HepG2 (cell line): ENCODE results near the gene BTBD19. TPM values are rescaled to one million over a fixed set of nuclear protein-coding genes. Genes with fewer than 3 reads are reported as not detected.

Experiments
- ATAC-seq: fragments of 200-7000 bp; cut with Tn5 transposase; 3 replicates; pipeline ENCODE4 v1.9.1; 2020; ENCODE audit warnings: mild to moderate bottlenecking, moderate library complexity
- BruUV-seq: library from RNA; stranded (reverse); fragments of 400-500 nt; replicated peaks from 2 replicates; lab custom pipeline; 2021; lab: Mats Ljungman, UMichigan
- CTCF ChIA-PET: fragments of 300-600 bp; formaldehyde crosslinking; extraction: SDS; loops from one replicate; lab custom pipeline; 2021; ENCODE audit warnings: low total read pairs, inconsistent platforms, low intra/inter-chr PET ratio; lab: Yijun Ruan, JAX
- POLR2A ChIA-PET: fragments of 350-600 bp; sonication (Branson Sonifier 250); formaldehyde crosslinking; loops from one replicate; lab custom pipeline; 2020; ENCODE audit warnings: antibody characterized with exemption, inconsistent platforms; lab: Yijun Ruan, JAX
- DNase-seq: peaks from one replicate; pipeline ENCODE4 v3.0.0-alpha.2; 2015; ENCODE audit warnings: low spot score
- FAIRE-seq: peaks from 3 replicates; lab custom pipeline; 2011; peaks lifted over from hg19 to GRCh38; lab: Jason Lieb, UNC
- H2AFZ ChIP-seq: one replicate; pipeline ENCODE4 v1.6.1; 2011; ENCODE audit warnings: low read length, inconsistent platforms
- H3K27ac ChIP-seq: fragments of 300-600 bp; 3 replicates; pipeline ENCODE4 v1.8.0; 2011; ENCODE audit warnings: mixed run types, mild to moderate bottlenecking, mixed read lengths, low read length, inconsistent platforms; ENCODE audit not compliant: insufficient read depth; ENCODE audit errors: extremely low read length
- H3K27me3 ChIP-seq, 2 experiments: fragments of 200-600 bp in 1 of 2; 2 replicates in 1 of 2; 3 replicates in 1 of 2; pipeline versions ENCODE4 v1.6.0 to v1.8.0; 2011; ENCODE audit warnings: low read length in 2 of 2, mild to moderate bottlenecking in 2 of 2, moderate library complexity in 2 of 2, inconsistent platforms in 1 of 2; ENCODE audit not compliant: insufficient read depth in 2 of 2, control insufficient read depth in 1 of 2
- H3K36me3 ChIP-seq, 2 experiments: fragments of 200-600 bp in 1 of 2; replicated peaks in 1 of 2; 2 replicates in 1 of 2; 3 replicates in 1 of 2; pipeline versions ENCODE4 v1.5.1 to v1.8.0; 2011; ENCODE audit warnings: low read length in 2 of 2, inconsistent platforms in 1 of 2; ENCODE audit not compliant: insufficient read depth in 2 of 2, control insufficient read depth in 1 of 2
- H3K4me1 ChIP-seq: 2 replicates; pipeline ENCODE4 v1.5.1; 2012; ENCODE audit warnings: low read length, inconsistent platforms; ENCODE audit not compliant: insufficient read depth
- H3K4me2 ChIP-seq: 2 replicates; pipeline ENCODE4 v1.6.0; 2011; ENCODE audit warnings: low read depth, low read length, inconsistent platforms
- H3K4me3 ChIP-seq, 3 experiments: fragments of 200-600 bp in 1 of 3; sonication (generic), shearing (Covaris generic) in 1 of 3; replicated peaks in 1 of 3; 2 replicates each; pipeline ENCODE4 v1.5.1; 2011 to 2016; ENCODE audit warnings: low read length in 3 of 3, inconsistent platforms in 2 of 3, low read depth in 2 of 3, mild to moderate bottlenecking in 2 of 3, control low read depth in 1 of 3, mixed read lengths in 1 of 3; ENCODE audit not compliant: insufficient read depth in 1 of 3
- H3K79me2 ChIP-seq: one replicate; pipeline ENCODE4 v1.6.1; 2011; ENCODE audit warnings: low read length, inconsistent platforms; ENCODE audit not compliant: insufficient read depth
- H3K9ac ChIP-seq: 2 replicates; pipeline ENCODE4 v1.6.0; 2011; ENCODE audit warnings: mild to moderate bottlenecking, low read depth, low read length, inconsistent platforms; ENCODE audit not compliant: insufficient read depth
- H3K9me3 ChIP-seq: 2 replicates; pipeline ENCODE4 v1.5.1; 2012; ENCODE audit warnings: mild to moderate bottlenecking, low read length
- H4K20me1 ChIP-seq: 2 replicates; pipeline ENCODE4 v1.6.0; 2011; ENCODE audit warnings: inconsistent platforms, mild to moderate bottlenecking, low read length, moderate library complexity; ENCODE audit not compliant: insufficient read depth
- ATF7 ChIP-seq, 2 experiments: fragments of 450-650 bp in 1 of 2; sonication (generic) in 1 of 2; formaldehyde crosslinking in 1 of 2; IDR thresholded peaks; 2 replicates each; pipeline versions ENCODE4 v1.4.0 to v1.6.1; 2016 to 2020; ENCODE audit warnings: antibody characterized with exemption in 1 of 2, mild to moderate bottlenecking in 1 of 2, missing genetic modification reagents in 1 of 2
- CEBPB ChIP-seq: IDR thresholded peaks from 2 replicates; pipeline ENCODE4 v1.6.1; 2011; ENCODE audit warnings: low read depth, low read length, improper control_type of control experiment, borderline replicate concordance
- ZNF460 ChIP-seq: sonication (generic); formaldehyde crosslinking; IDR thresholded peaks from 2 replicates; pipeline ENCODE4 v1.5.1; 2020; ENCODE audit warnings: missing genetic modification reagents, mild to moderate bottlenecking, borderline replicate concordance
- WGBS: methylation state at CpG from one replicate; pipeline ENCODE4 v1.1.6; 2017; ENCODE audit warnings: low lambda C conversion rate; 5-methylcytosine and 5-hydroxymethylcytosine counted together
- in situ Hi-C: cut with HindIII; loops from 2 replicates; pipeline ENCODE4 v1.10.0; 2017; ENCODE audit warnings: low pct_unique_long_range_greater_than_20kb; ENCODE audit not compliant: extremely low pct_ligation_motif_present
- intact Hi-C: fragments of 100-400 bp; cut with micrococcal nuclease; formaldehyde crosslinking; loops from one replicate; pipeline ENCODE4 v1.10.0; 2022; ENCODE audit not compliant: unreplicated experiment
- polyA plus RNA-seq, 8 experiments: library from polyadenylated mRNA; depleted of rRNA in 3 of 8; stranded (reverse) in 7 of 8; unstranded in 1 of 8; fragments of >200 nt; fragmentation: Illumina TruSeq in 4 of 8; extraction: Trizol in 4 of 8; gene quantifications; 2 replicates each; pipeline versions ENCODE4 v1.2.1 to v1.2.3, GENCODE V29; 2011 to 2016; ENCODE audit warnings: low read depth in 4 of 8, missing spikeins in 1 of 8, mixed read lengths in 1 of 8; ENCODE audit not compliant: insufficient read depth in 1 of 8
- total RNA-seq, 5 experiments: library from RNA; depleted of rRNA; stranded (reverse); fragments of >200 nt; fragmentation: Illumina TruSeq; extraction: Trizol; gene quantifications; 2 replicates each; pipeline ENCODE4 v1.2.3, GENCODE V29; 2016; ENCODE audit warnings: low read depth in 1 of 5
- TF ChIP-seq, protein P1 (sequence below), 2 experiments: fragments of 450-650 bp in 1 of 2; sonication (generic) in 1 of 2; formaldehyde crosslinking in 1 of 2; IDR thresholded peaks; 2 replicates each; pipeline versions ENCODE4 v1.6.1 to v1.8.0; 2016 to 2022; ENCODE audit warnings: antibody characterized with exemption in 1 of 2, mild to moderate bottlenecking in 1 of 2, missing genetic modification reagents in 1 of 2

Gene BTBD19
- total and polyA plus RNA-seq, 2 of the 13 experiments (the other 11 are each of a cell fraction or from before 2014, with no cell fraction given), result 2.7 to 6.7 TPM

DNA sequence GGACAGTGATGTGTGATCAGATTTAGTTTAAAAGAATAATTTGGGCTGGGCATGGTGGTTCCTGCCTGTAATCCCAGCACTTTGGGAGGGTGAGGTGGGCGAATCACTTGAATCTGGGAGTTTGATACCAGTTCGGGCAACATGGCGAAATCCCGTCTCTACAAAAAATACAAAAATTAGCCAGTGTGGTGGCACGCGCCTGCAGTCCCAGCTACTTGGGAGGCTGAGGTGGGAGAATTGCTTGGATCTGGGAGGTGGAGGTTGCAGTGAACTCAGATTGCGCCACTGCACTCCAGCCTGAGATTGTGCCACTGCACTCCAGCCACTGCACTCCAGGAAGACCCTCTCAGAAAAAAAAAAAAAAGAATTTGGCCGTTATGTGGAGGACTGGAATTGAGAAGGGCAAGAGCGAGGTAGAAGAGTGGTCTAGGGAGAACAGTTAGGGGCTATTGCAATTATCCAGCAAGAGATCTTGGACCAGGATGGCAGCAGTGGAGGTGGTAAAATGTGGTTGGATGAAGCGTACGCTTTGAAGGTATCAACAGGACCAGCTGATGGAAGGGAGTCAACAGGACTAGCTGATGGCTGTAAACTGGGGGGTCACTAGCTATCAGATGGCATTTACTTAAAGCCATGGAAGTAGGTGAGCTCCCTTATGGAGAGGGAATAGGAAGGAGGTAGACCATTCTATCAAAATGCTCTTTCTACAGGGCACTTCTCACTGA lies 9.6 kb downstream of the BTBD19 start:
- no peak overlapping the region for H3K27ac ChIP-seq
- ChIA-PET CTCF (no interaction called here), POLR2A (interaction anchor here (1.2 to 11.3 kb wide), 6 partner anchors 8 to 87 kb away, joined by 3 to 570 read pairs (median 27); partner anchors contain the start of genes BTBD19, DYNLT4 and PLK3)
- intact Hi-C loops, result loop anchor here (5.0 kb wide), 1 partner anchor 36 kb away; no protein-coding TSS in a partner anchor
- no TSS peak for BruUV-seq
- DNase-seq (no peak), ATAC-seq (no peak), FAIRE-seq (no peak)
- H2AFZ ChIP-seq, result no peak overlapping the region
- no peaks in the 10 kb centered on the region for H4K20me1 ChIP-seq
- H3K36me3 ChIP-seq, result no peaks in the 10 kb centered on the region; a peak in 1 of 5 replicates
- no peaks in the 10 kb centered on the region for H3K27me3 ChIP-seq
- H3K4me2 ChIP-seq, result no peak overlapping the region
- H3K9ac ChIP-seq, result no peak overlapping the region
- TF ChIP-seq ATF7 (IDR thresholded peaks at IDR 0.05) (no peak), ATF7 (CRISPR knock-in tag; IDR thresholded peaks at IDR 0.05) (no peak), ZNF460 (CRISPR knock-in tag) (peak; percentile 47; the same call in 1 of the 2 replicates), CEBPB (0 out of 2 replicates have a peak, but pooled peaks have one; percentile 18)
- TF ChIP-seq, protein P1, sequence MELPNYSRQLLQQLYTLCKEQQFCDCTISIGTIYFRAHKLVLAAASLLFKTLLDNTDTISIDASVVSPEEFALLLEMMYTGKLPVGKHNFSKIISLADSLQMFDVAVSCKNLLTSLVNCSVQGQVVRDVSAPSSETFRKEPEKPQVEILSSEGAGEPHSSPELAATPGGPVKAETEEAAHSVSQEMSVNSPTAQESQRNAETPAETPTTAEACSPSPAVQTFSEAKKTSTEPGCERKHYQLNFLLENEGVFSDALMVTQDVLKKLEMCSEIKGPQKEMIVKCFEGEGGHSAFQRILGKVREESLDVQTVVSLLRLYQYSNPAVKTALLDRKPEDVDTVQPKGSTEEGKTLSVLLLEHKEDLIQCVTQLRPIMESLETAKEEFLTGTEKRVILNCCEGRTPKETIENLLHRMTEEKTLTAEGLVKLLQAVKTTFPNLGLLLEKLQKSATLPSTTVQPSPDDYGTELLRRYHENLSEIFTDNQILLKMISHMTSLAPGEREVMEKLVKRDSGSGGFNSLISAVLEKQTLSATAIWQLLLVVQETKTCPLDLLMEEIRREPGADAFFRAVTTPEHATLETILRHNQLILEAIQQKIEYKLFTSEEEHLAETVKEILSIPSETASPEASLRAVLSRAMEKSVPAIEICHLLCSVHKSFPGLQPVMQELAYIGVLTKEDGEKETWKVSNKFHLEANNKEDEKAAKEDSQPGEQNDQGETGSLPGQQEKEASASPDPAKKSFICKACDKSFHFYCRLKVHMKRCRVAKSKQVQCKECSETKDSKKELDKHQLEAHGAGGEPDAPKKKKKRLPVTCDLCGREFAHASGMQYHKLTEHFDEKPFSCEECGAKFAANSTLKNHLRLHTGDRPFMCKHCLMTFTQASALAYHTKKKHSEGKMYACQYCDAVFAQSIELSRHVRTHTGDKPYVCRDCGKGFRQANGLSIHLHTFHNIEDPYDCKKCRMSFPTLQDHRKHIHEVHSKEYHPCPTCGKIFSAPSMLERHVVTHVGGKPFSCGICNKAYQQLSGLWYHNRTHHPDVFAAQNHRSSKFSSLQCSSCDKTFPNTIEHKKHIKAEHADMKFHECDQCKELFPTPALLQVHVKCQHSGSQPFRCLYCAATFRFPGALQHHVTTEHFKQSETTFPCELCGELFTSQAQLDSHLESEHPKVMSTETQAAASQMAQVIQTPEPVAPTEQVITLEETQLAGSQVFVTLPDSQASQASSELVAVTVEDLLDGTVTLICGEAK (IDR thresholded peaks at IDR 0.05), result no peak
- TF ChIP-seq, protein P1 (CRISPR knock-in tag; IDR thresholded peaks at IDR 0.05), result no peak
- in situ Hi-C loops, result no loop called here
- no peaks in the 10 kb centered on the region for H3K79me2 ChIP-seq
- H3K4me3 ChIP-seq, result no peak overlapping the region
- peaks cover 32% of the 10 kb centered on the region for H3K4me1 ChIP-seq
- H3K9me3 ChIP-seq, result no peaks in the 10 kb centered on the region
- 93% methylated on average over 11 of the region's 11 CpGs for WGBS
